ENCODE data around the gene EML2. TPM values are rescaled to one million over a fixed set of nuclear protein-coding genes. Genes with fewer than 3 reads are reported as not detected.
"Not testable (repeated sequence)": the region's sequence is repeated elsewhere in the genome, so short reads cannot be mapped to it uniquely, and the experiment has no call there.

The EML2 gene
- total RNA-seq, 1 donor from 2014 or later: 144 TPM

DNA sequence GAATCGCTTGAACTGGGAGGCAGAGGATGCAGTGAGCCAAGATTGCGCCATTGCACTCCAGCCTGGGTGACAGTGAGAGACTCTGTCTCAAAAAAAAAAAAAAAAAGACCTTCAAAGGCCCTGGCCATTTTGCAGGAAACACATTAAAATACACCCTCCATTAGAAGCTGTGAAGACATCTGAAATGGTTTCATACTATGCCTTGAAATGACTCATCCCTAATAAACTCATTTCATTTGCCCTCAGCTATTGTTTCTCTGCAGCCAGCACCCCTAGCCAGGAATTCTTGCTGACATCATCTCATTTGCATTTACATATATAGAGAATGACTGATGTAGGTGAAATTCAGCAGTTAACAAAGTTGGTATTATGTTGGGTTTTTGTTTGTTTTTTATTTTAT lies 8.7 kb downstream of the EML2 start:
- no peak for FAIRE-seq
- Histone ChIP-seq H3K4me3 (ENCODE audit: low read depth, low read length) (no peak overlapping the region), H3K36me3 (ENCODE audit: control insufficient read depth, insufficient read depth, low read length) (peaks cover 21% of the 10 kb centered on the region), H3K27me3 (ENCODE audit: control insufficient read depth, insufficient read depth, low read length) (no peaks in the 10 kb centered on the region)
- peak; percentile 97 for DNase-seq (ENCODE audit: low read depth)
- TF ChIP-seq, protein P1, sequence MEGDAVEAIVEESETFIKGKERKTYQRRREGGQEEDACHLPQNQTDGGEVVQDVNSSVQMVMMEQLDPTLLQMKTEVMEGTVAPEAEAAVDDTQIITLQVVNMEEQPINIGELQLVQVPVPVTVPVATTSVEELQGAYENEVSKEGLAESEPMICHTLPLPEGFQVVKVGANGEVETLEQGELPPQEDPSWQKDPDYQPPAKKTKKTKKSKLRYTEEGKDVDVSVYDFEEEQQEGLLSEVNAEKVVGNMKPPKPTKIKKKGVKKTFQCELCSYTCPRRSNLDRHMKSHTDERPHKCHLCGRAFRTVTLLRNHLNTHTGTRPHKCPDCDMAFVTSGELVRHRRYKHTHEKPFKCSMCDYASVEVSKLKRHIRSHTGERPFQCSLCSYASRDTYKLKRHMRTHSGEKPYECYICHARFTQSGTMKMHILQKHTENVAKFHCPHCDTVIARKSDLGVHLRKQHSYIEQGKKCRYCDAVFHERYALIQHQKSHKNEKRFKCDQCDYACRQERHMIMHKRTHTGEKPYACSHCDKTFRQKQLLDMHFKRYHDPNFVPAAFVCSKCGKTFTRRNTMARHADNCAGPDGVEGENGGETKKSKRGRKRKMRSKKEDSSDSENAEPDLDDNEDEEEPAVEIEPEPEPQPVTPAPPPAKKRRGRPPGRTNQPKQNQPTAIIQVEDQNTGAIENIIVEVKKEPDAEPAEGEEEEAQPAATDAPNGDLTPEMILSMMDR (IDR thresholded peaks at IDR 0.05; ENCODE audit: insufficient read depth, low read length, severe bottlenecking): no peak

DNA sequence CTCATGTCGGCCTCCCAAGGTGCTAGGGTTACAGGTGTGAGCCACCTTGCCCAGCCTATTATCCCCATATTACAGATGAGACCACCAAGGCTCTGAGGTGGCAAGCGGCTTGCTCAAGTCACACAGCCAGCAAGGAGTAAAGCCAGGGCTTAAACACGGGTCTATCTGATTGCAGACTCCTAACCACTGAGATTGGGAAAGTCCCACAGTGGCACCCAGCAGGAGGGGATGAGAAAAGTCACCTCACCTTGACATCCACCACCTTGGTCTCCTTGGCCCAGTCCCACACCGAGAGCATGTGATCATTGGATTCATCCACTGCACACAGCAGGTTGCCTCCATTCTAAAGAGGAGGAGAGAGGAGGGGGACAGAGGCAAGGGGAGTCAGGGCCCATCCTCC lies 9.5 kb downstream of the EML2 start:
- FAIRE-seq: no peak
- TF ChIP-seq, protein P1 (IDR thresholded peaks at IDR 0.05; ENCODE audit: insufficient read depth, low read length, severe bottlenecking): no peak

DNA sequence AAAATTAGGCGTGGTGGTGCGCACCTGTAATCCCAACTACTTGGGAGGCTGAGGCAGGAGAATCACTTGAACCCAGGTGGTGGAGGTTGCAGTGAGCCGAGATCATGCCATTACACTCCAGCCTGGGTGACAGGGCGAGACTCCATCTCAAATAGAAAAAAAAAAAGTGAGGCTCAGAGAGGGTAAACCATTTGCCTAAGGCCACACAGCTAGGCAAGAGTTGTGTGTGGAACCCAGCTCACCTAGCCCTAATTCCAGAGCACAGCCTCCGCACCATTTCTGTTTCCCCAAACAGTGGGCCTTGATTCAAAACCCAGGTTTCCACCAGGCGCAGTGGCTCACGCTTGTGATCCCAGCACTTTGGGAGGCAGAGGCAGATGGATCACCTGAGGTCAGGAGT lies 11.0 kb downstream of the EML2 start:
- H3K36me3 ChIP-seq (ENCODE audit: control insufficient read depth, insufficient read depth, low read length): peaks cover 29% of the 10 kb centered on the region
- not testable (repeated sequence) for H3K27me3 ChIP-seq (ENCODE audit: control insufficient read depth, insufficient read depth, low read length); H3K4me3 ChIP-seq (ENCODE audit: low read depth, low read length); FAIRE-seq; DNase-seq (ENCODE audit: low read depth)

More for the DNA sequence above, 9.5 kb downstream of the EML2 start:
- Histone ChIP-seq H3K4me3 (ENCODE audit: low read depth, low read length) (no peak overlapping the region), H3K27me3 (ENCODE audit: control insufficient read depth, insufficient read depth, low read length) (no peaks in the 10 kb centered on the region), H3K36me3 (ENCODE audit: control insufficient read depth, insufficient read depth, low read length) (peaks cover 24% of the 10 kb centered on the region)
- DNase-seq (ENCODE audit: low read depth): no peak

DNA sequence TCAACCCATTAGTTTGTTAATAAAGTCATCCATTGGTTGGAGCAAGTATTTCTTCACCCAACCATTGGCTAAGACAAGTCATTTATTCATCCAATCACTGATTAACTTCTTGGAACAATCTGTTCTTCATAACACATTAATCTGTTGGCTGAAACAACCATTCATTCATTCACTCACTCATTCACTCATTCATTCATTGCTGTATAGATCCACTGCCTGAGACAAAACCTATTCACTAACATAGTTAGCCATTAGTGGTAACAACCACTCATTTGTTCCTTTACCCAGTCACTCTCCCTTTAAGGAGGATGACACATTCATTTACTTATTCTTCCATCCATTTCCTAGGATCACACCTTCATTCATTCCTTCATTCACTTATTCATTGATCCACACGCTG lies 15.2 kb downstream of the EML2 start:
- TF ChIP-seq, protein P1 (IDR thresholded peaks at IDR 0.05; ENCODE audit: insufficient read depth, low read length, severe bottlenecking): no peak
- FAIRE-seq: peak; percentile 70

DNA sequence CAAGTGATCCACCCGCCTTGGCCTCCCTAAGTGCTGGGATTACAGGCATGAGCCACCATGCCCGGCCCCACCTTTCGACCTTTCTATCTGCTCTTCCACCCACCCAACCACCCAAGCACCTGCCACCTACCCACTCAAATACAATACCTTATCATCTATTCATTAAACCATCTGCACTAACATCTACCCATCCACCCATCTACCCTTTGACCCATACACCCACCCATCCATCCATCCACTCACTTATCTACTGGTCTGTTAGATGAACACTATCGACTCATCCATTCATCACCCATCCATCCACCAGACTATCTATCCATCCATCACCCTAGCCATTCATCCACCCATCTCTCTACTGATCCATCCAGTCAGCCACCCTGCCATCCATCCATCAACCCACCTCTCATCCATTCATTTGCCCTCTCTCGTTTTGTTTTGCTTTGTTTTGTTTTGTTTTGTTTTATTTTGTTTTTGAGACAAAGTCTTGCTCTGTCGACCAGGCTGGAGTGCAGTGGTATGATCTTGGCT lies 17.2 kb downstream of the EML2 start:
- H3K27me3 ChIP-seq (ENCODE audit: control insufficient read depth, insufficient read depth, low read length): no peaks in the 10 kb centered on the region
- DNase-seq (ENCODE audit: low read depth): no peak
- TF ChIP-seq, protein P1 (IDR thresholded peaks at IDR 0.05; ENCODE audit: insufficient read depth, low read length, severe bottlenecking): no peak
- H3K4me3 ChIP-seq (ENCODE audit: low read depth, low read length): no peak overlapping the region
- FAIRE-seq: peak; percentile 66
- peaks cover 34% of the 10 kb centered on the region for H3K36me3 ChIP-seq (ENCODE audit: control insufficient read depth, insufficient read depth, low read length)

More for the DNA sequence above, 15.2 kb downstream of the EML2 start:
- Histone ChIP-seq H3K4me3 (ENCODE audit: low read depth, low read length) (no peak overlapping the region), H3K27me3 (ENCODE audit: control insufficient read depth, insufficient read depth, low read length) (no peaks in the 10 kb centered on the region), H3K36me3 (ENCODE audit: control insufficient read depth, insufficient read depth, low read length) (peaks cover 35% of the 10 kb centered on the region)
- no peak for DNase-seq (ENCODE audit: low read depth)

DNA sequence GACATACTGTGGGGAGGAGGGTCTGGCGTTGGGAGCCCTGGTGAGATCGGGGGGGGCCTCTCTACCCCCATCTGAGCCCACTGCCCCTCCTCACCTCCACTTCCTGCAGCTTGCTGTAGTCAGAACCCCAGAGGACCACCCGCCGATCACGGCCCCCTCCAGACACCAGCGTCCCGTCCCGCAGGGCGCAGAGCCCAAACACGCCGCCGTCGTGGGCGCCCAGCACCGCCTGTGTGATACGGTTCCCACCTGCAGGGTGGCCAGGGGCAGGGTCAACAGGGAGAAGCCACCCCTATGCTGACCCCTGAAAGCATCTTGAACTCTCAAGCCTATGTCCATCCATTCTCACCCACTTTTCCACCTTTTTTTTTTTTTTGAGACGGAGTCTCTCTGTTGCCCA lies 17.8 kb downstream of the EML2 start:
- no peak for FAIRE-seq
- no peak for DNase-seq (ENCODE audit: low read depth)
- H3K4me3 ChIP-seq (ENCODE audit: low read depth, low read length): no peak overlapping the region
- TF ChIP-seq, protein P1 (IDR thresholded peaks at IDR 0.05; ENCODE audit: insufficient read depth, low read length, severe bottlenecking): no peak
- H3K27me3 ChIP-seq (ENCODE audit: control insufficient read depth, insufficient read depth, low read length): no peaks in the 10 kb centered on the region
- H3K36me3 ChIP-seq (ENCODE audit: control insufficient read depth, insufficient read depth, low read length): peaks cover 37% of the 10 kb centered on the region
